NCI-H524 (cell line): ENCODE measurements around the gene TMEM120B.

Source experiments
- DNase-seq, 2 experiments: peaks; one replicate each; lab custom pipeline; 2025; lab: John Stamatoyannopoulos, UW

Gene TMEM120B

DNA sequence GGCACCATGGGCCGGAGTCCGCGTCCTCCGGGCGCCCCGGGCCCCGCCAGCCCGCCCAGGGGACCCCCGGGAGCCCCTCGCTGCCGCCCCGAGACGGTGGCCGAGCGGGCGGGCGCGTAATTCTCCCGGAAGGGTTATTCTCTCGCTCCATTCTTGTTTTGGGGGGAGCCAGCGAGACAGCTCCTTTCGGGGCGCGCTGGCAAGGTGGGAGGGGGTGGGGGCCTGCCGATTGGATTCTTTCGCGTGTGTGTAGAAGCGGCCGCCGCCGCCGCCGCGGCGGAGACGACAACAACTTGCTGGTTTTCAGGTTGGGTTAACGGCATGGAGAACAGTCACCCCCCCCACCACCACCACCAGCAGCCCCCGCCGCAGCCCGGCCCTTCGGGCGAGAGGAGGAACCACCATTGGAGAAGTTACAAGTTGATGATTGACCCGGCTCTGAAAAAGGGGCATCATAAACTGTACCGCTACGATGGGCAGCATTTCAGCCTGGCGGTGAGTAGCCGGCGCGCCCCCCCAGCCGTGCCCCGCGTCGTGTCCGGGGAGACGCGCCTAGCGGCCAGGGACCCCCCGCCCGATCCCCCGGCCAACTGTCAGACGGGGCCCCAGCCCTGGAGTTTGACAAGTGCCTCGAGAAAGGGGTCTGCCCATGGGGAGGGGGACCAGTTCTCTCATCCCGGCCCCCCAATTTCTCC is 92.0 kb downstream of the TMEM120B start:
- DNase-seq: peak in 1 of 2 experiments; percentile 17

DNA sequence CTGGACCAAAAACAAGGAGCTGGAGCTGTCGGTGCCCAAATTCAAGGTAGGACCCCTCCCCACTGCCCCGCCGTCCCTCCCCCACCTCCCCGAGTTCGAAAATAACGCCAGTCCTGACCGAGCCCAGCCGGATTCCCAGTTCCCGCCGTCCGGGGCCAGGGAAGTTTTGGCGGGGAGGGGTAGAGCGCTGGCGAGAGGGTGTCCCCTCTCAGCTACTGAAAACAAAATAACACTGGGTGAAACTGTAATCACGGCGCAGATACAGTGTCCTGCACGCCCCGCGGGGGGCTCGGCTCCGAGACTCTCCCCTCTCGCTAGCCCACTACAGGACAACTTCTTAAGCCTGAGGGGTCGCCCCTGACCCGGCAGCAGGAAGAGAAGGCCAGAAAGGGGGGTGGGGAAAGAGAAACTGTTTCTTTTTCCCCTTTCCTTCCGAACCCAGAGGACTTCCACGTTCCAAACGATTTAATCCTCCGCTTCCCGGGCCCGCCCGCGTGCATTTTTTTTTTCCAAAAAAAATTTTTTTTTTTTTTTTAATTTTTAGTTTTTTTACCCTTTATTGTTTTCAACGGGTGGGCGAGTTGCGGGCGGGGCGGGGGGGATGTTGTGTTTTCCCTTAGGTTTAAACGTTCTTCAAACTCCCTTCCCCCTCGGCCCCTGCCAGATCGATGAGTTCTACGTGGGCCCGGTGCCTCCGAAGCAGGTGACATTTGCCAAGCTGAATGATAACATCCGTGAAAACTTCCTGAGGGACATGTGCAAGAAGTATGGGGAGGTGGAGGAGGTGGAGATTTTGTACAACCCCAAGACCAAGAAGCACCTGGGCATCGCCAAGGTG is 92.8 kb downstream of the TMEM120B start:
- DNase-seq: peak in 1 of 2 experiments; percentile 15

DNA sequence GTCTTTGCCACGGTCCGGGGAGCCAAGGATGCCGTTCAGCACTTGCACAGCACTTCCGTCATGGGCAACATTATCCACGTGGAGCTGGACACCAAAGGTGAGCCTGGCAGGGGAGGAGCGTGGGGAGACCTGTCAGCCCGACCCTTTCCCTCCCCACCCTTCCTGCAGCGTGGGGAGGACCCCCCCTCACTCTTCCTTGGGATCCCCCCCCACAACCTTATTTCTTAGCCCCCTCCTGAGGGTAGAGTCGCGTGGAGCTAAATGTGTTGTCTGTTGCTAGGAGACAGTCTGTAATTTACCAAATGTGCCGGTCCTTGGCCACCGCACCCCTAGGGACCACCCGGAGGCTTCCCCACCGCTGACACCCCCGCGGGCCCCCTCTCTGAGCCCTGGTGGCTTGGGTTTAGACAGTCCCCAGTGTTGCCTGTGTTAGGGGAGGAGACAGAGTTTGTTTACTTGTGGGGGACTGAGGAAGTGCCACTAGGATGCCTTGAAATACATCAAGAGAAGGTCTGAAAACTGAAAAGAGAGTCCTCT is 93.5 kb downstream of the TMEM120B start:
- no peak for DNase-seq

GRCh38 chr12:121806546-121807423 is 94.2 kb downstream of the TMEM120B start:
- DNase-seq: no peak

GRCh38 chr12:121807642-121808347 is 95.2 kb downstream of the TMEM120B start:
- DNase-seq: no peak

- no peak for DNase-seq
Measured at GRCh38 chr12:121808623-121809022, 96.1 kb downstream of the TMEM120B start.

DNA sequence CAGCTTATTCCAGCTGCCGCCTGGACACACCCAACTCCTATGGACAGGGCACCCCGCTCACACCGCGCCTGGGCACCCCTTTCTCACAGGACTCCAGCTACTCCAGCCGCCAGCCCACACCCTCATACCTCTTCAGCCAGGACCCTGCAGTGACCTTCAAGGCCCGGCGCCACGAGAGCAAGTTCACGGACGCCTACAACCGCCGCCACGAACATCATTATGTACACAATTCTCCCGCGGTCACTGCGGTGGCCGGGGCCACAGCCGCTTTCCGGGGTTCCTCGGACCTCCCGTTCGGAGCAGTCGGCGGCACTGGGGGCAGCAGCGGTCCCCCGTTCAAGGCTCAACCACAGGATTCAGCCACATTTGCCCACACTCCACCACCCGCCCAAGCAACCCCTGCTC is 97.2 kb downstream of the TMEM120B start:
- no peak for DNase-seq

GRCh38 chr12:121810234-121810817 is 97.8 kb downstream of the TMEM120B start:
- DNase-seq: no peak

- no peak for DNase-seq
Measured at GRCh38 chr12:121810833-121811433, 98.4 kb downstream of the TMEM120B start.

- DNase-seq: peak in 1 of 2 experiments; percentile 48
Measured at GRCh38 chr12:121811434-121812319, 99.1 kb downstream of the TMEM120B start.

GRCh38 chr12:121812320-121812871 is 99.8 kb downstream of the TMEM120B start:
- DNase-seq: no peak

DNA sequence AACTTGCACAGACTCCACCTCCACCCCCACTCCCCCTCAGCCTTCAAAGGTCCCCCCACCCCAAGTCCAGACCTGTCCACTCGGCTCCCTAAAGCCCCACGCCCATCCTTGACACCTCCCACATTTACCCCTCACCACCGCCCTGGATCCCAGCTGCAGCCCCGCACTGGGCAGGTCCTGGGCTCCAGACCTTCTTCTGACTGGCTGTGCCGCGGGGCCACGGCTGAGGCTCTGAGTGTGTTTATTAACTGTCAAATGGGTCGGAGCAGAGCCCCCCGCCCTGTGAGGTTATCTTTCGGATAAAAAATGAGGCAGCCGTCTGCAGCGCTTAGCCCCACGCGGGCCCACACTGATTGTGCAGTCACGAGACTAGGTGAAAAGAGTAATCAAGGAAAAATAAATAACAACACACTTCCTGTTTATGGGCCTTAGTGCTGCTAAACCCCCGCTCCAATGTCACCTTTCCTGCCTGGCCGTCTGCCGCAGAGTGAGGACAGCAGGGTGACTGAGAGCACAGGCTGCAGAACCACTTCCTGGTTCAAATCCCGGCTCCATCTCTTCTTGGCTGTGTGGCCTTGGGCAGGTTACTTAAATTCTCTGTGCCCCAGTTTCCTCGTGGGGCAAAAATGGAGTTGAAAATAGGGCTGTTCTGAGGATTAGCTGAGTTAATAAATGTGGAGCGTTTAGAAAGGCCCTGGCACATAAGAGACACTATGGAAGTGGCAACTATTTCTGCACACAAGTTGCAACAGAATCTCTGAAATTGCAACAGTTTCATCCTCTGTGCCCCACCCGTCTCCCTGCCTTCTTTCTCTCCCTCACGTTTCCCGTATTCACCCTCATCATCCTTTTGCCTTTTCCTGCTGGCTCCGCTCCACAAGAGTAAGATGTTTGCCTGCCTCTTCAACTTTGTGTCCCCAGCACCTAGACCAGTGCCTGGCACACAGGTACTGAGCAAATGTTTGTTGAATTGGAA is 100.7 kb downstream of the TMEM120B start:
- DNase-seq: no peak

DNA sequence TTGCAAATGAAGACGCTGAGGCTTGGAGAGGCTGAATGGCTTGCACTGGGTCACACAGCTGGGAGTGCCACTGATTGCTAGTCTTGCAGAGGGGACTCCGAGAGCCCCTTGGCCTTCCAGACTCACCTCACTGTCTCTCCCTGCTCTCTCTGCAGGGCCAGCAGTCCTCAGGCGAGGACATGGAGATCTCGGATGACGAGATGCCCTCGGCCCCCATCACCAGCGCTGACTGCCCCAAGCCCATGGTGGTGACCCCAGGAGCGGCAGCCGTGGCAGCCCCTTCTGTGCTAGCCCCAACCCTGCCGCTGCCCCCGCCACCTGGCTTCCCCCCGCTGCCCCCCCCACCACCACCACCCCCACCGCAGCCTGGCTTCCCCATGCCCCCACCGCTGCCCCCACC is 101.4 kb downstream of the TMEM120B start:
- DNase-seq: no peak

- no peak for DNase-seq
Measured at GRCh38 chr12:121814429-121815119, 102.0 kb downstream of the TMEM120B start.

GRCh38 chr12:121815263-121815662 is 102.7 kb downstream of the TMEM120B start:
- no peak for DNase-seq

GRCh38 chr12:121816925-121817647 is 104.5 kb downstream of the TMEM120B start:
- no peak for DNase-seq

DNA sequence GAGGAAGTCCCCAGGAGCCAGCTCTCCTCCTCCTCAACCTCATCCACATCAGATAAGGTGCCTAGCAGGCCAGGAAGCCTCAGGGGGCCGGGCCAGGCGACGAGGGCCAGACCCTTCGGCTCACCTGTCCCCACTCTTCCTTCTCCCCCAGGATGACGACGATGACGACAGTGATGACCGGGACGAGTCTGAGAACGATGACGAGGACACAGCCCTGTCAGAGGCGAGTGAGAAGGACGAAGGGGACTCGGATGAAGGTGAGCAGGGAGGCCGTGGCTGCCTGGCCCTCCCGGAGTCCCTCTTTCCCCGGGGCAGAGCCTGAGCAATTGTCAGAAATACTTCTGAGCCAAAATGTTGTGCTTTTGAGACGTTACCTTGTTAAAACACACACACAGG is 105.1 kb downstream of the TMEM120B start:
- DNase-seq: no peak
